ENCODE measurements around the gene TPST2.
"Not testable (repeated sequence)": the region's sequence is repeated elsewhere in the genome, so short reads cannot be mapped to it uniquely, and the experiment has no call there.

The TPST2 gene

GRCh38 chr22:26534171-26534855, 55.6 kb downstream of the TPST2 start:
- DNase-seq (ENCODE audit: low spot score): no peak

GRCh38 chr22:26529345-26529744, 60.6 kb downstream of the TPST2 start:
- DNase-seq (ENCODE audit: low spot score): no peak

- not testable (repeated sequence) for DNase-seq (ENCODE audit: low spot score)
These were observed 61.4 kb downstream of the TPST2 start for GRCh38 chr22:26528518-26528917.

- DNase-seq (ENCODE audit: low spot score): no peak
These were observed 62.1 kb downstream of the TPST2 start for GRCh38 chr22:26527574-26528465.

GRCh38 chr22:26527167-26527566, 62.8 kb downstream of the TPST2 start:
- DNase-seq (ENCODE audit: low spot score): no peak

- no peak for DNase-seq (ENCODE audit: low spot score)
These were observed 63.9 kb downstream of the TPST2 start for GRCh38 chr22:26525946-26526564.

GRCh38 chr22:26524870-26525269, 65.1 kb downstream of the TPST2 start:
- DNase-seq (ENCODE audit: low spot score): no peak

GRCh38 chr22:26522592-26522991, 67.3 kb downstream of the TPST2 start:
- DNase-seq (ENCODE audit: low spot score): no peak

- no peak for DNase-seq (ENCODE audit: low spot score)
These were observed 67.9 kb downstream of the TPST2 start for GRCh38 chr22:26522012-26522411.

- DNase-seq (ENCODE audit: low spot score): no peak
These were observed 72.5 kb downstream of the TPST2 start for GRCh38 chr22:26517429-26517828.

- DNase-seq (ENCODE audit: low spot score): no peak
These were observed 73.4 kb downstream of the TPST2 start for GRCh38 chr22:26516503-26516902.

GRCh38 chr22:26515931-26516330, 74.0 kb downstream of the TPST2 start:
- DNase-seq (ENCODE audit: low spot score): no peak

GRCh38 chr22:26514419-26515161, 75.3 kb downstream of the TPST2 start:
- no peak for DNase-seq (ENCODE audit: low spot score)

GRCh38 chr22:26513838-26514237, 76.1 kb downstream of the TPST2 start:
- no peak for DNase-seq (ENCODE audit: low spot score)

- peak; percentile 88 for DNase-seq (ENCODE audit: low spot score)
These were observed 77.7 kb downstream of the TPST2 start, which contains the start of gene TFIP11 for GRCh38 chr22:26512149-26512793. TSS of gene TFIP11 (minus strand) at chr22:26512473. CDS start at chr22:26510272, 2,201 bp downstream.

- DNase-seq (ENCODE audit: low spot score): no peak
These were observed 81.8 kb downstream of the TPST2 start for GRCh38 chr22:26508148-26508547.

- DNase-seq (ENCODE audit: low spot score): no peak
These were observed 86.2 kb downstream of the TPST2 start for GRCh38 chr22:26503758-26504157.

GRCh38 chr22:26502688-26503561, 87.0 kb downstream of the TPST2 start:
- DNase-seq (ENCODE audit: low spot score): peak; percentile 67

- no peak for DNase-seq (ENCODE audit: low spot score)
These were observed 87.9 kb downstream of the TPST2 start for GRCh38 chr22:26501996-26502395.

- no peak for DNase-seq (ENCODE audit: low spot score)
These were observed 90.7 kb downstream of the TPST2 start for GRCh38 chr22:26499188-26499703.
